Lower lobe of right lung (tissue), 2 donors: Measurements from ENCODE around the gene PPIF. TPM values are rescaled to one million over a fixed set of nuclear protein-coding genes. Genes with fewer than 3 reads are reported as not detected.

Source experiments
- ATAC-seq, 2 donors: fragments of 200-7000 bp; cut with Tn5 transposase; one replicate each; pipeline ENCODE4 v1.9.1; 2020 to 2022; ENCODE audit warnings: mild to moderate bottlenecking in 2 of 2, moderate library complexity in 2 of 2
- DNase-seq: peaks from one replicate; pipeline ENCODE4 v3.0.0-alpha.2; 2020
- H3K27ac ChIP-seq: fragments of 200-600 bp; one replicate; pipeline ENCODE4 v1.8.0; 2022
- H3K27me3 ChIP-seq: fragments of 200-600 bp; one replicate; pipeline ENCODE4 v1.8.0; 2022; ENCODE audit warnings: low read depth
- H3K36me3 ChIP-seq: fragments of 200-600 bp; one replicate; pipeline ENCODE4 v1.8.0; 2022; ENCODE audit warnings: mild to moderate bottlenecking
- H3K4me1 ChIP-seq: fragments of 200-600 bp; one replicate; pipeline ENCODE4 v1.8.0; 2022
- H3K4me3 ChIP-seq: fragments of 200-600 bp; one replicate; pipeline ENCODE4 v1.8.0; 2022; ENCODE audit warnings: mild to moderate bottlenecking
- H3K9me3 ChIP-seq: fragments of 200-600 bp; one replicate; pipeline ENCODE4 v1.8.0; 2022
- CTCF ChIP-seq: fragments of 200-600 bp; IDR thresholded peaks from one replicate; pipeline ENCODE4 v1.8.0; 2022; ENCODE audit warnings: antibody characterized with exemption, mild to moderate bottlenecking
- intact Hi-C: fragments of 100-400 bp; cut with DNase I; formaldehyde crosslinking; loops from one replicate; pipeline ENCODE4 v1.11.0; 2022
- total RNA-seq: library from RNA; stranded (reverse); fragmentation: NEBNext Ultra II Directional; extraction: Animal tissue kit (Norgen Biotek cat#: 25700); gene quantifications from one replicate; pipeline ENCODE4 v1.2.1, GENCODE V29; 2021
- donor health status: DM: no; HTN: yes; CAD: no; lungs with severe emphysema.

Gene PPIF
- total RNA-seq, 1 donor from 2014 or later = 28.5 TPM

GRCh38 chr10:79393924-79394610 lies 46.8 kb downstream of the PPIF start:
- TF ChIP-seq CTCF = no peak
- Histone ChIP-seq H3K36me3 (peaks cover 19% of the 10 kb centered on the region), H3K27me3 (no peaks in the 10 kb centered on the region), H3K27ac (no peak overlapping the region), H3K4me3 (no peak overlapping the region), H3K9me3 (no peaks in the 10 kb centered on the region), H3K4me1 (peaks cover 42% of the 10 kb centered on the region)
- intact Hi-C loops = no loop called here
- DNase-seq = peak; percentile 35
- no peak for ATAC-seq

DNA sequence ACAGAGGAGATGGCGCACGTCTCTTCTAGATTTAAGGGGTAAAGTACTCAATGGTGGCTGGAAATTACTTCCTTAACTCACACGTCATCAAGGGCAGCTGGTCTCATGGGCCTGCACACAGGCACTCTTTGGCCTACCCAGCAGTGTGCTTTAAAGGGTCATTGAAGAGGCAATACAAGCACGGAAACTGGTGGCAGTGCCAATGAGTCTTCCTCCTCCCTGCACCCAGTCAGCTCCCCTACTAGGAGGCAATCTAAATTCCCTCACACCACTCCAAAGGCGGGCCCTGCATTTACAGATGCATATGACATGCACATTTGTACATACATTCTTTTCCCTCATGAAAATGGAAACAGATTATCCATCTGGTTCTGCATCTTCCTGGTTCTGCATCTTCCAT lies 47.4 kb downstream of the PPIF start:
- peaks cover 19% of the 10 kb centered on the region for H3K36me3 ChIP-seq
- no peak for TF ChIP-seq CTCF
- intact Hi-C loops = no loop called here
- DNase-seq (peak; percentile 38), ATAC-seq (no peak)
- H3K27me3 ChIP-seq = no peaks in the 10 kb centered on the region
- H3K27ac ChIP-seq = no peak overlapping the region
- H3K4me1 ChIP-seq = peaks cover 48% of the 10 kb centered on the region
- H3K9me3 ChIP-seq = no peaks in the 10 kb centered on the region
- no peak overlapping the region for H3K4me3 ChIP-seq

DNA sequence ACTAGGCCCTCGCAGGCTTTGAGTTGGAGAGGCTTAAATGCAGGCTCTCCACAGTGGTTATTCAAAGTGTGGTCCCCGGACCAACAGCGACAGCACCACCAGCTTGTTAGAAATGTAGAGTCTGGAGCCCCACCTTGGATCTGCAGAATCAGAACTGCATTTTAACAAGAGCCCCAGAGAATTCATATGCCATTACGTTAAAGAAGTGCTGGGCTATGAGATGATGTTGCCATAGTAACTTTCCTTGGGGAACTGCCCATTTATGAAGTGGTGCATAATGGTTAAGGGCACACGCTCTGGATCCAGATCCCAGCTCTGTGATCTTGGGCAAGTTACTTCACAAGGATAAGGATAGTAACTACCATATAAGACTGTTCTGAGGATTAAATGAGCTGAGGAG lies 49.3 kb downstream of the PPIF start:
- no peak for DNase-seq
- ATAC-seq = no peak
- Histone ChIP-seq H3K9me3 (no peaks in the 10 kb centered on the region), H3K4me3 (no peak overlapping the region), H3K27ac (no peak overlapping the region), H3K27me3 (no peaks in the 10 kb centered on the region), H3K36me3 (peaks cover 19% of the 10 kb centered on the region), H3K4me1 (peaks cover 66% of the 10 kb centered on the region)
- TF ChIP-seq CTCF = no peak
- intact Hi-C loops = no loop called here

GRCh38 chr10:79397051-79397450 lies 49.8 kb downstream of the PPIF start:
- DNase-seq = no peak
- no peaks in the 10 kb centered on the region for H3K27me3 ChIP-seq
- H3K4me3 ChIP-seq = no peak overlapping the region
- no peak for TF ChIP-seq CTCF
- no peak for ATAC-seq
- H3K27ac ChIP-seq = peak overlapping the region; percentile 27
- H3K4me1 ChIP-seq = peaks cover 72% of the 10 kb centered on the region
- intact Hi-C loops = no loop called here
- H3K36me3 ChIP-seq = peaks cover 18% of the 10 kb centered on the region
- no peaks in the 10 kb centered on the region for H3K9me3 ChIP-seq

GRCh38 chr10:79397575-79398303 lies 50.5 kb downstream of the PPIF start:
- ATAC-seq = no peak
- H3K27me3 ChIP-seq = no peaks in the 10 kb centered on the region
- peak overlapping the region; percentile 85 for H3K27ac ChIP-seq
- intact Hi-C loops = no loop called here
- no peak overlapping the region for H3K4me3 ChIP-seq
- no peaks in the 10 kb centered on the region for H3K9me3 ChIP-seq
- no peak for TF ChIP-seq CTCF
- no peak for DNase-seq
- H3K4me1 ChIP-seq = peaks cover 78% of the 10 kb centered on the region
- H3K36me3 ChIP-seq = peaks cover 11% of the 10 kb centered on the region
